BLaER1 (cell line): ENCODE results near the gene HPCAL1.

ENCODE experiments used
- H3K27ac ChIP-seq: shearing (Covaris generic); formaldehyde crosslinking; 2 replicates; pipeline ENCODE4 v1.8.1; 2022
- H3K27me3 ChIP-seq: shearing (Covaris generic); formaldehyde crosslinking; 2 replicates; pipeline ENCODE4 v1.8.1; 2022
- H3K36me3 ChIP-seq: shearing (Covaris generic); formaldehyde crosslinking; 2 replicates; pipeline ENCODE4 v1.8.1; 2022
- H3K4me1 ChIP-seq: shearing (Covaris generic); formaldehyde crosslinking; 2 replicates; pipeline ENCODE4 v1.8.1; 2022
- H3K4me2 ChIP-seq: shearing (Covaris generic); formaldehyde crosslinking; 2 replicates; pipeline ENCODE4 v1.8.1; 2022
- H3K4me3 ChIP-seq: shearing (Covaris generic); formaldehyde crosslinking; 2 replicates; pipeline ENCODE4 v1.8.1; 2022
- H3K9ac ChIP-seq: shearing (Covaris generic); formaldehyde crosslinking; 2 replicates; pipeline ENCODE4 v1.8.1; 2022
- H3K9me3 ChIP-seq: shearing (Covaris generic); formaldehyde crosslinking; 2 replicates; pipeline ENCODE4 v1.8.1; 2022
- H4K20me1 ChIP-seq: shearing (Covaris generic); formaldehyde crosslinking; 2 replicates; pipeline ENCODE4 v1.8.1; 2022
- Cebpa-rat ChIP-seq: shearing (Covaris generic); IDR thresholded peaks from 2 replicates; pipeline ENCODE4 v1.8.1; 2022

Gene HPCAL1

DNA sequence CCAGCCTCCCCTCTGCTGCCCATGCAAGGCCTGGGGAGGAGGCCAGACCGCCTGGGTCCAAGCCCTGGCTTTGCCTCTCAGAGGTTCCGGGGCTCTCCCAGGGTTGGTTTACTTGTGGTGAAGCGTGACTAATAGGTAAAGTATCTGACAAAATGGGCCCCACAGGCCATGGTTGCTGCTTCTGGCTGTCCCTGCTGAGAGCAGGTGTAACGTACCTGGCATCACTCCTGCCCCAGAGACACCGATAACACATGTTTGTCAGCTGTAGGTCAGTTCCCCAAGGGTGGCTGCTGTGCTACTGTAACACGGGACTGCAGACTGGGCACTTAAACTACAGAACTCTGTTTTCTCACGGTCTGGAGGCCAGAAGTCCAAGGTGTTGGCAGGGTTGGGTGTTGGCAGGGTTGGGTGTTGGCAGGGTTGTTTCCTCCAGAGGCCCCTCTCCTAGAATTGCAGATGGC, 111.3 kb downstream of the HPCAL1 start:
- Histone ChIP-seq H3K4me3 (no peak overlapping the region), H3K36me3 (peaks cover 41% of the 10 kb centered on the region), H4K20me1 (peaks cover 42% of the 10 kb centered on the region), H3K4me2 (peak overlapping the region; percentile 18; the same call in 1 of the 2 replicates), H3K9ac (no peak overlapping the region; the same call in 1 of the 2 replicates), H3K27me3 (no peaks in the 10 kb centered on the region), H3K4me1 (peaks cover 79% of the 10 kb centered on the region), H3K9me3 (peaks cover 5% of the 10 kb centered on the region; the same call in 1 of the 2 replicates), H3K27ac (no peak overlapping the region)
- no peak for TF ChIP-seq Cebpa-rat

- Histone ChIP-seq H3K4me2 (peak overlapping the region; percentile 18; the same call in 1 of the 2 replicates), H3K27ac (no peak overlapping the region), H3K9ac (no peak overlapping the region), H3K36me3 (peaks cover 46% of the 10 kb centered on the region), H3K9me3 (peaks cover 5% of the 10 kb centered on the region; the same call in 1 of the 2 replicates), H3K27me3 (no peaks in the 10 kb centered on the region), H4K20me1 (peaks cover 41% of the 10 kb centered on the region), H3K4me3 (no peak overlapping the region), H3K4me1 (peaks cover 73% of the 10 kb centered on the region)
- no peak for TF ChIP-seq Cebpa-rat
Measured at GRCh38 chr2:10414591-10414990, 111.9 kb downstream of the HPCAL1 start.

- Histone ChIP-seq H3K36me3 (peaks cover 51% of the 10 kb centered on the region), H4K20me1 (peaks cover 40% of the 10 kb centered on the region), H3K4me2 (no peak overlapping the region; the same call in 1 of the 2 replicates), H3K9me3 (peaks cover 5% of the 10 kb centered on the region; the same call in 1 of the 2 replicates), H3K4me3 (no peak overlapping the region), H3K4me1 (peaks cover 69% of the 10 kb centered on the region), H3K27ac (no peak overlapping the region), H3K9ac (no peak overlapping the region), H3K27me3 (no peaks in the 10 kb centered on the region)
- TF ChIP-seq Cebpa-rat, result no peak
Measured at GRCh38 chr2:10415048-10415447, 112.3 kb downstream of the HPCAL1 start.

- H3K9ac ChIP-seq, result no peak overlapping the region
- H4K20me1 ChIP-seq, result peaks cover 40% of the 10 kb centered on the region
- H3K4me2 ChIP-seq, result no peak overlapping the region
- H3K9me3 ChIP-seq, result peaks cover 5% of the 10 kb centered on the region; the same call in 1 of the 2 replicates
- H3K27me3 ChIP-seq, result no peaks in the 10 kb centered on the region
- TF ChIP-seq Cebpa-rat, result no peak
- H3K27ac ChIP-seq, result no peak overlapping the region
- H3K36me3 ChIP-seq, result peaks cover 57% of the 10 kb centered on the region
- no peak overlapping the region for H3K4me3 ChIP-seq
- H3K4me1 ChIP-seq, result peaks cover 63% of the 10 kb centered on the region
Measured at GRCh38 chr2:10415640-10416039, 112.9 kb downstream of the HPCAL1 start.

GRCh38 chr2:10417551-10418335, 115.0 kb downstream of the HPCAL1 start:
- H3K4me3 ChIP-seq, result no peak overlapping the region
- H3K36me3 ChIP-seq, result peaks cover 60% of the 10 kb centered on the region
- H3K27me3 ChIP-seq, result no peaks in the 10 kb centered on the region
- no peak overlapping the region for H3K27ac ChIP-seq
- peaks cover 57% of the 10 kb centered on the region for H3K4me1 ChIP-seq
- no peak for TF ChIP-seq Cebpa-rat
- peak overlapping the region; percentile 52 for H3K4me2 ChIP-seq
- H3K9ac ChIP-seq, result no peak overlapping the region
- H3K9me3 ChIP-seq, result no peaks in the 10 kb centered on the region
- H4K20me1 ChIP-seq, result peaks cover 40% of the 10 kb centered on the region

- Histone ChIP-seq H4K20me1 (peaks cover 45% of the 10 kb centered on the region), H3K4me1 (peaks cover 61% of the 10 kb centered on the region), H3K36me3 (peaks cover 56% of the 10 kb centered on the region), H3K9me3 (no peaks in the 10 kb centered on the region), H3K4me2 (no peak overlapping the region), H3K9ac (no peak overlapping the region), H3K27me3 (no peaks in the 10 kb centered on the region), H3K4me3 (no peak overlapping the region), H3K27ac (no peak overlapping the region)
- TF ChIP-seq Cebpa-rat, result no peak
Measured at GRCh38 chr2:10419553-10420257, 117.0 kb downstream of the HPCAL1 start.

DNA sequence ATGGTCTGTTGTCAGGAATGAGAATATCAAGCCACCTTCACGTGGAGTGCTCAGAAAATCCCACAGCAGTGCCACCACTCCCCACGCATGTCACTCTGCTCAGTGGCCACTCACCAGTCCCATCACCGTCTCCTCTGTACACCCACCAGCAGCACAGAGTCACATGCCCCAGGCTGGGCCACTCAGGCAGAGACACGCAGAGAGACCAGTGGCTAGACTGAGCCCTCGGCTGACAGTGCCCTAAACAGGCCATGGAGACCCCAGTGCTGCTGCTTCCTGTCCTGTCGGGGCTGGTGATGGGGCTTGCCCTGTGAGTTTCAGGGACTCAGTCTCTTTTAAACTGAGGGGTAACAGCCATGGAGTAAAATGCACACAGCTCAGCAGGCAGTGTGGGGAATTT, 119.5 kb downstream of the HPCAL1 start:
- TF ChIP-seq Cebpa-rat, result no peak
- no peaks in the 10 kb centered on the region for H3K9me3 ChIP-seq
- H3K27ac ChIP-seq, result no peak overlapping the region
- H3K4me1 ChIP-seq, result peaks cover 72% of the 10 kb centered on the region
- peak overlapping the region; percentile 95 for H3K4me2 ChIP-seq
- H4K20me1 ChIP-seq, result peaks cover 55% of the 10 kb centered on the region
- no peak overlapping the region for H3K4me3 ChIP-seq
- H3K36me3 ChIP-seq, result peaks cover 44% of the 10 kb centered on the region
- no peaks in the 10 kb centered on the region for H3K27me3 ChIP-seq
- H3K9ac ChIP-seq, result no peak overlapping the region

GRCh38 chr2:10422732-10423399, 120.2 kb downstream of the HPCAL1 start:
- no peak for TF ChIP-seq Cebpa-rat
- H3K4me1 ChIP-seq, result peaks cover 72% of the 10 kb centered on the region
- H3K9me3 ChIP-seq, result no peaks in the 10 kb centered on the region
- peaks cover 57% of the 10 kb centered on the region for H4K20me1 ChIP-seq
- peak overlapping the region; percentile 95 for H3K4me2 ChIP-seq
- no peak overlapping the region for H3K9ac ChIP-seq
- H3K27ac ChIP-seq, result no peak overlapping the region
- peaks cover 44% of the 10 kb centered on the region for H3K36me3 ChIP-seq
- H3K27me3 ChIP-seq, result no peaks in the 10 kb centered on the region
- no peak overlapping the region for H3K4me3 ChIP-seq

DNA sequence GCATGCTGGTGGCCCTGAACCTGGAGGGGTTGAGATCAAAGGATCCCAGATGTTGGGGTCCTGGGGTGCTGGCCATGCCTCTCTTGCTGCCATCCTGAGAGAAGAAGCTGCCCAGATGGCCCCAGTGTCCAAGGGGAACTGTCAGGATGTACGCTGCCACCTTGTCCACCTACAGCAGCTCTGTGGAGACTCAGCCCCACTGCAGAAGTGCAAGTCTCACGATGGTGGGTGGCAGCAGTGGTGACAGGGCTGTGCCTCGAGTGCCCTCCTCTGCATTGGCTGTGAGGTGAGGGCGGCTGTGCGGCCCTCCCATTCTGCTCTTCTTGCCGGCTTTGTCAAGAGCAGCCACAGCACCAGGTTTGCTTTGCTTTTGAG, 120.7 kb downstream of the HPCAL1 start:
- no peak for TF ChIP-seq Cebpa-rat
- Histone ChIP-seq H3K27me3 (no peaks in the 10 kb centered on the region), H3K4me3 (no peak overlapping the region), H3K4me1 (peaks cover 69% of the 10 kb centered on the region), H3K27ac (no peak overlapping the region), H3K9me3 (no peaks in the 10 kb centered on the region), H4K20me1 (peaks cover 53% of the 10 kb centered on the region), H3K9ac (no peak overlapping the region), H3K4me2 (peak overlapping the region; percentile 95), H3K36me3 (peaks cover 44% of the 10 kb centered on the region)
